OCI-LY3 (cell line): Measurements from ENCODE around the gene POLR2L.

ENCODE experiments used
- EZH2phosphoT487 ChIP-seq: fragments of 200-600 bp; shearing (Covaris generic); IDR thresholded peaks from 2 replicates; pipeline ENCODE4 v1.6.1; 2018; ENCODE audit warnings: antibody characterized with exemption, mixed run types, low read depth
- TF ChIP-seq, protein P1 (sequence below): fragments of 200-600, 300-600 bp; sonication (generic); IDR thresholded peaks from 2 replicates; pipeline ENCODE4 v1.5.1; 2014; ENCODE audit warnings: antibody characterized with exemption, low read length, low read depth

DNA sequence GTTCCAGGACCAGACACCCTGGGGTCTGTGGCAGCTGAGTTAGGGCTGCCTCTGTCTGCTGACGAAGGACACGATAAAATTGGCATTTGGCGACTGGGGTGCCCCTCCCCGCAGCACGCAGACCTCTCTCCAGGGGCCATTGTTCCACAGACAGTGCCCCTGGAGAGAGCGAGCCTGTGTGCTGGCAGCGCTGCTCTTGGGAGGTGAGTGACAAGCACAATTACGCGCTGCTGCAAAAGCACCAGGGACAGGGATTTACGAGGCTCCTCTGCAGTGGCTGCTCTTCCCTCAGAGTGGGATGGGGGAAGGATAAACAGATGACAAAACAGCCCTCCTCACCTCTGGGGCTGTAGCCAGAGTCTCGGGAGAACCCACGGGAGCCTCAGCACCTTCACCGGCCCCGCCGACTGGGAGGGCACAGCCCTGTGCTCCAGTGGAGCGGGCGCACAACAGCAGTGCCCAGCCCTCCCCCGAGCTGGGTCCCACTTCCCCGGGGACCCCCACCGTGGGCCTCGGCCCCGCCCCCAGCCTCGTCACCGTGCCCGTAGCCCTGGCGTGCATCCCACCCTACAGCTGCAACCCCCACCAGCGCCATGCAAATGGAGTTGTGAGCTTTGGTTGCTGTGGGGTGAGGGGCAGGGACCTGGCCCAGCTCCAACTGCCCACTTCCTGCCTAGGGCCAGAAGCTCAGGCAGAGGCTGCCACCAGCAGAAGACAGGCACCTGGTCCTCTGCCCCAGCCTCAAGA lies 48.6 kb upstream of the POLR2L start:
- TF ChIP-seq, protein P1, sequence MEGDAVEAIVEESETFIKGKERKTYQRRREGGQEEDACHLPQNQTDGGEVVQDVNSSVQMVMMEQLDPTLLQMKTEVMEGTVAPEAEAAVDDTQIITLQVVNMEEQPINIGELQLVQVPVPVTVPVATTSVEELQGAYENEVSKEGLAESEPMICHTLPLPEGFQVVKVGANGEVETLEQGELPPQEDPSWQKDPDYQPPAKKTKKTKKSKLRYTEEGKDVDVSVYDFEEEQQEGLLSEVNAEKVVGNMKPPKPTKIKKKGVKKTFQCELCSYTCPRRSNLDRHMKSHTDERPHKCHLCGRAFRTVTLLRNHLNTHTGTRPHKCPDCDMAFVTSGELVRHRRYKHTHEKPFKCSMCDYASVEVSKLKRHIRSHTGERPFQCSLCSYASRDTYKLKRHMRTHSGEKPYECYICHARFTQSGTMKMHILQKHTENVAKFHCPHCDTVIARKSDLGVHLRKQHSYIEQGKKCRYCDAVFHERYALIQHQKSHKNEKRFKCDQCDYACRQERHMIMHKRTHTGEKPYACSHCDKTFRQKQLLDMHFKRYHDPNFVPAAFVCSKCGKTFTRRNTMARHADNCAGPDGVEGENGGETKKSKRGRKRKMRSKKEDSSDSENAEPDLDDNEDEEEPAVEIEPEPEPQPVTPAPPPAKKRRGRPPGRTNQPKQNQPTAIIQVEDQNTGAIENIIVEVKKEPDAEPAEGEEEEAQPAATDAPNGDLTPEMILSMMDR: no peak
- TF ChIP-seq EZH2phosphoT487: no peak
